Activated CD8-positive, alpha-beta T cell treated with anti-CD3 and anti-CD28 coated beads, Interleukin-2, amount 10 ng/mL, durations not matched to agents 7 days and 5 days (primary cell): ENCODE results near the gene DSCAM. TPM values are rescaled to one million over a fixed set of nuclear protein-coding genes. Genes with fewer than 3 reads are reported as not detected.

Experiments
- ATAC-seq: fragments of 150-1000 bp; cut with Tn5 transposase; one replicate; pipeline ENCODE4 v1.10.0; 2021; ENCODE audit warnings: moderate library complexity
- CTCF ChIA-PET: fragments of 350-600 bp; sonication (Branson Sonifier 250); formaldehyde crosslinking; loops from one replicate; lab custom pipeline; 2021; ENCODE audit warnings: antibody characterized with exemption; lab: Charles Lee
- POLR2A ChIA-PET: fragments of 350-600 bp; sonication (Branson Sonifier 250); formaldehyde crosslinking; loops from one replicate; lab custom pipeline; 2021; ENCODE audit warnings: antibody characterized with exemption; lab: Charles Lee
- DNase-seq: peaks from one replicate; pipeline ENCODE4 v3.0.0-alpha.2; 2020
- H3K27ac Mint-ChIP-seq: one replicate; pipeline ENCODE4 v1.8.0; 2021; ENCODE audit warnings: mild to moderate bottlenecking, mixed read lengths
- H3K27me3 Mint-ChIP-seq: one replicate; pipeline ENCODE4 v1.8.0; 2021; ENCODE audit warnings: low read depth, mixed read lengths
- H3K36me3 Mint-ChIP-seq: one replicate; pipeline ENCODE4 v1.8.0; 2021; ENCODE audit warnings: low read depth, mixed read lengths
- H3K4me1 Mint-ChIP-seq: one replicate; pipeline ENCODE4 v1.8.0; 2021; ENCODE audit warnings: low read depth, mixed read lengths
- H3K4me3 Mint-ChIP-seq: one replicate; pipeline ENCODE4 v1.8.0; 2021; ENCODE audit warnings: mild to moderate bottlenecking, mixed read lengths
- H3K9me3 Mint-ChIP-seq: one replicate; pipeline ENCODE4 v1.8.0; 2022; ENCODE audit warnings: mixed read lengths; ENCODE audit not compliant: insufficient read depth
- total RNA-seq, 2 experiments: library from RNA; stranded (reverse); gene quantifications; one replicate each; pipeline ENCODE4 v1.2.3, GENCODE V29; 2021

DSCAM gene
- total RNA-seq, 2 experiments from 2014 or later, result not detected

- Mint-ChIP-seq H3K4me3 (no peak overlapping the region), H3K4me1 (no peaks in the 10 kb centered on the region), H3K9me3 (peaks cover 13% of the 10 kb centered on the region), H3K36me3 (no peaks in the 10 kb centered on the region), H3K27me3 (no peaks in the 10 kb centered on the region), H3K27ac (no peak overlapping the region)
- DNase-seq (no peak), ATAC-seq (no peak)
- ChIA-PET CTCF (no interaction called here), POLR2A (no interaction called here)
Measured at GRCh38 chr21:40797891-40798290, 49.1 kb downstream of the DSCAM start.

GRCh38 chr21:40797410-40797809 is 49.5 kb downstream of the DSCAM start:
- H3K4me1 Mint-ChIP-seq, result no peaks in the 10 kb centered on the region
- no peaks in the 10 kb centered on the region for H3K27me3 Mint-ChIP-seq
- DNase-seq, result no peak
- no peaks in the 10 kb centered on the region for H3K36me3 Mint-ChIP-seq
- peaks cover 11% of the 10 kb centered on the region for H3K9me3 Mint-ChIP-seq
- H3K4me3 Mint-ChIP-seq, result no peak overlapping the region
- no peak overlapping the region for H3K27ac Mint-ChIP-seq
- no peak for ATAC-seq
- POLR2A ChIA-PET, result no interaction called here
- CTCF ChIA-PET, result no interaction called here

- no peak for ATAC-seq
- Mint-ChIP-seq H3K4me1 (no peaks in the 10 kb centered on the region), H3K4me3 (no peak overlapping the region), H3K27me3 (no peaks in the 10 kb centered on the region), H3K36me3 (no peaks in the 10 kb centered on the region), H3K9me3 (peaks cover 3% of the 10 kb centered on the region), H3K27ac (no peak overlapping the region)
- no peak for DNase-seq
- ChIA-PET CTCF (no interaction called here), POLR2A (no interaction called here)
Measured at GRCh38 chr21:40796464-40796863, 50.5 kb downstream of the DSCAM start.

GRCh38 chr21:40795313-40795712 is 51.6 kb downstream of the DSCAM start:
- H3K27ac Mint-ChIP-seq, result no peak overlapping the region
- no peaks in the 10 kb centered on the region for H3K27me3 Mint-ChIP-seq
- CTCF ChIA-PET, result no interaction called here
- H3K4me3 Mint-ChIP-seq, result no peak overlapping the region
- DNase-seq (no peak), ATAC-seq (no peak)
- no peaks in the 10 kb centered on the region for H3K4me1 Mint-ChIP-seq
- POLR2A ChIA-PET, result no interaction called here
- no peaks in the 10 kb centered on the region for H3K36me3 Mint-ChIP-seq
- no peaks in the 10 kb centered on the region for H3K9me3 Mint-ChIP-seq

- DNase-seq, result no peak
- Mint-ChIP-seq H3K4me1 (no peaks in the 10 kb centered on the region), H3K36me3 (no peaks in the 10 kb centered on the region), H3K9me3 (peaks cover 5% of the 10 kb centered on the region), H3K27ac (no peak overlapping the region), H3K4me3 (no peak overlapping the region), H3K27me3 (no peaks in the 10 kb centered on the region)
- CTCF ChIA-PET, result no interaction called here
- POLR2A ChIA-PET, result no interaction called here
- no peak for ATAC-seq
Measured at GRCh38 chr21:40792691-40793456, 54.1 kb downstream of the DSCAM start.

- Mint-ChIP-seq H3K27me3 (no peaks in the 10 kb centered on the region), H3K4me1 (no peaks in the 10 kb centered on the region), H3K4me3 (no peak overlapping the region), H3K9me3 (peaks cover 5% of the 10 kb centered on the region), H3K27ac (no peak overlapping the region), H3K36me3 (no peaks in the 10 kb centered on the region)
- DNase-seq (no peak), ATAC-seq (no peak)
- ChIA-PET CTCF (no interaction called here), POLR2A (no interaction called here)
Measured at GRCh38 chr21:40788635-40789034, 58.3 kb downstream of the DSCAM start.

- H3K4me3 Mint-ChIP-seq, result no peak overlapping the region
- H3K9me3 Mint-ChIP-seq, result no peaks in the 10 kb centered on the region
- no peaks in the 10 kb centered on the region for H3K36me3 Mint-ChIP-seq
- H3K4me1 Mint-ChIP-seq, result no peaks in the 10 kb centered on the region
- DNase-seq (no peak), ATAC-seq (no peak)
- CTCF ChIA-PET, result no interaction called here
- no peak overlapping the region for H3K27ac Mint-ChIP-seq
- no peaks in the 10 kb centered on the region for H3K27me3 Mint-ChIP-seq
- POLR2A ChIA-PET, result no interaction called here
Measured at GRCh38 chr21:40783404-40783803, 63.6 kb downstream of the DSCAM start.

GRCh38 chr21:40770435-40771055 is 76.4 kb downstream of the DSCAM start:
- CTCF ChIA-PET, result no interaction called here
- Mint-ChIP-seq H3K4me3 (no peak overlapping the region), H3K27me3 (no peaks in the 10 kb centered on the region), H3K36me3 (no peaks in the 10 kb centered on the region), H3K9me3 (no peaks in the 10 kb centered on the region), H3K27ac (no peak overlapping the region), H3K4me1 (no peaks in the 10 kb centered on the region)
- ATAC-seq (no peak), DNase-seq (no peak)
- POLR2A ChIA-PET, result no interaction called here

- ATAC-seq, result no peak
- Mint-ChIP-seq H3K27ac (no peak overlapping the region), H3K4me3 (no peak overlapping the region), H3K4me1 (no peaks in the 10 kb centered on the region), H3K27me3 (no peaks in the 10 kb centered on the region), H3K36me3 (no peaks in the 10 kb centered on the region), H3K9me3 (no peaks in the 10 kb centered on the region)
- no peak for DNase-seq
- ChIA-PET POLR2A (no interaction called here), CTCF (no interaction called here)
Measured at GRCh38 chr21:40769231-40769630, 77.7 kb downstream of the DSCAM start.

GRCh38 chr21:40768056-40768455 is 78.9 kb downstream of the DSCAM start:
- CTCF ChIA-PET, result no interaction called here

GRCh38 chr21:40766381-40766780 is 80.6 kb downstream of the DSCAM start:
- H3K4me1 Mint-ChIP-seq, result no peaks in the 10 kb centered on the region
- H3K27ac Mint-ChIP-seq, result no peak overlapping the region
- ChIA-PET CTCF (interaction anchor here (0.7 kb wide), 1 partner anchor 1596 kb away, joined by 3 read pairs; no protein-coding TSS in a partner anchor), POLR2A (no interaction called here)
- ATAC-seq (no peak), DNase-seq (no peak)
- no peaks in the 10 kb centered on the region for H3K36me3 Mint-ChIP-seq
- no peak overlapping the region for H3K4me3 Mint-ChIP-seq
- no peaks in the 10 kb centered on the region for H3K27me3 Mint-ChIP-seq
- H3K9me3 Mint-ChIP-seq, result no peaks in the 10 kb centered on the region

More at GRCh38 chr21:40768056-40768455, 78.9 kb downstream of the DSCAM start:
- no peak overlapping the region for H3K4me3 Mint-ChIP-seq
- POLR2A ChIA-PET, result no interaction called here
- H3K36me3 Mint-ChIP-seq, result no peaks in the 10 kb centered on the region
- no peak overlapping the region for H3K27ac Mint-ChIP-seq
- DNase-seq, result no peak
- H3K27me3 Mint-ChIP-seq, result no peaks in the 10 kb centered on the region
- ATAC-seq, result no peak
- no peaks in the 10 kb centered on the region for H3K4me1 Mint-ChIP-seq
- no peaks in the 10 kb centered on the region for H3K9me3 Mint-ChIP-seq

GRCh38 chr21:40765811-40766210 is 81.1 kb downstream of the DSCAM start:
- H3K27ac Mint-ChIP-seq, result no peak overlapping the region
- no peak overlapping the region for H3K4me3 Mint-ChIP-seq
- ChIA-PET CTCF (interaction anchor here (0.7 kb wide), 1 partner anchor 1596 kb away, joined by 3 read pairs; no protein-coding TSS in a partner anchor), POLR2A (no interaction called here)
- H3K9me3 Mint-ChIP-seq, result no peaks in the 10 kb centered on the region
- no peaks in the 10 kb centered on the region for H3K36me3 Mint-ChIP-seq
- ATAC-seq, result no peak
- H3K4me1 Mint-ChIP-seq, result no peaks in the 10 kb centered on the region
- DNase-seq, result no peak
- H3K27me3 Mint-ChIP-seq, result no peaks in the 10 kb centered on the region
